GM12865 (cell line): ENCODE results near the gene EIF4H.

ENCODE experiments used
- DNase-seq: peaks from one replicate; pipeline ENCODE4 v3.0.0; 2010; ENCODE audit warnings: low read depth
- H3K4me3 ChIP-seq: 2 replicates; pipeline ENCODE4 v1.5.1; 2011; ENCODE audit warnings: mild to moderate bottlenecking, low read depth, low read length, control low read depth
- TF ChIP-seq, protein P1 (sequence below): IDR thresholded peaks from 2 replicates; pipeline ENCODE4 v1.5.1; 2011; ENCODE audit warnings: low read length, control low read depth, low read depth, inconsistent platforms; ENCODE audit not compliant: insufficient read depth; ENCODE audit errors: missing control alignments

The EIF4H gene

GRCh38 chr7:74138945-74139843, 35.0 kb upstream of the EIF4H start:
- no peak for DNase-seq
- no peak overlapping the region for H3K4me3 ChIP-seq
- TF ChIP-seq, protein P1, sequence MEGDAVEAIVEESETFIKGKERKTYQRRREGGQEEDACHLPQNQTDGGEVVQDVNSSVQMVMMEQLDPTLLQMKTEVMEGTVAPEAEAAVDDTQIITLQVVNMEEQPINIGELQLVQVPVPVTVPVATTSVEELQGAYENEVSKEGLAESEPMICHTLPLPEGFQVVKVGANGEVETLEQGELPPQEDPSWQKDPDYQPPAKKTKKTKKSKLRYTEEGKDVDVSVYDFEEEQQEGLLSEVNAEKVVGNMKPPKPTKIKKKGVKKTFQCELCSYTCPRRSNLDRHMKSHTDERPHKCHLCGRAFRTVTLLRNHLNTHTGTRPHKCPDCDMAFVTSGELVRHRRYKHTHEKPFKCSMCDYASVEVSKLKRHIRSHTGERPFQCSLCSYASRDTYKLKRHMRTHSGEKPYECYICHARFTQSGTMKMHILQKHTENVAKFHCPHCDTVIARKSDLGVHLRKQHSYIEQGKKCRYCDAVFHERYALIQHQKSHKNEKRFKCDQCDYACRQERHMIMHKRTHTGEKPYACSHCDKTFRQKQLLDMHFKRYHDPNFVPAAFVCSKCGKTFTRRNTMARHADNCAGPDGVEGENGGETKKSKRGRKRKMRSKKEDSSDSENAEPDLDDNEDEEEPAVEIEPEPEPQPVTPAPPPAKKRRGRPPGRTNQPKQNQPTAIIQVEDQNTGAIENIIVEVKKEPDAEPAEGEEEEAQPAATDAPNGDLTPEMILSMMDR: no peak

DNA sequence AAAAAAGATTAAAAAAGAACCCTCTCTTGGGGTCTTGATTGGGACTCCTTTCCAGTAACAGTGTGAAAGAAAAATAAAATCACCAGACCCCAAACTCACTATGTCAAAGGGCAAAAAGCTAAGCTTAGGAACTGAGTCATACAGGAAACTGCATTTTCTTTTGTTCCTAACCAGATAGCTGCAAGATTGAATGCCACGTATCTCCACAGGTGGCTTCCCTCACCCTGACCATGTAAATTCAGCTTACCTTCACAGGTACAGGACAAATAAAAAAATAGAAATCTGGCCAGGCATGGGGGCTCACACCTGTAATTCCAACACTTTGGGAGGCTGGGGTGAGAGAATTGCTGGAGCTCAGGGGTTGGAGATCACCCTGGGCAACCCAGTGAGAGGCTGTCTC, 32.5 kb upstream of the EIF4H start:
- no peak overlapping the region for H3K4me3 ChIP-seq
- TF ChIP-seq, protein P1: no peak
- peak; percentile 11 for DNase-seq

- no peak for DNase-seq
- no peak overlapping the region for H3K4me3 ChIP-seq
- TF ChIP-seq, protein P1: no peak
Measured at GRCh38 chr7:74143383-74143782, 30.8 kb upstream of the EIF4H start.

DNA sequence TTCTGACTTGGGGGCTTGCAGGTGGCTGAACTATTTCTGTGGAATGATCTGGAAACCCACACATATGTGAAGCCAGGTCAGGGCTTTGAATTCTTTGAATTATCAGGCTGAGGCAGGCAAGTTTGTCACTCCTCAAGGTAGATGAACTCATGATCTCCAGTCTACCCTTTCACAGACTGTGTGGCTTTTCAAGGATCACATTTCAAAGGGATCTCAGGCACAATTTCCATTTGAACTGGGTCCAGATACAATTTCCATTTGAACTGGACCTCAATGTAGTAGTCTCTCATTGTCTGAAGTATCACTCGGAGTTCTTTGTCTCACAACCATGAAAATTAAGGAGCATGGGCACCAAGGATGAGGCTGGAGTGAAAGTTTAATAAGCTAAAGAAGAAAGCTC, 25.7 kb upstream of the EIF4H start:
- no peak overlapping the region for H3K4me3 ChIP-seq
- TF ChIP-seq, protein P1: no peak
- DNase-seq: no peak

DNA sequence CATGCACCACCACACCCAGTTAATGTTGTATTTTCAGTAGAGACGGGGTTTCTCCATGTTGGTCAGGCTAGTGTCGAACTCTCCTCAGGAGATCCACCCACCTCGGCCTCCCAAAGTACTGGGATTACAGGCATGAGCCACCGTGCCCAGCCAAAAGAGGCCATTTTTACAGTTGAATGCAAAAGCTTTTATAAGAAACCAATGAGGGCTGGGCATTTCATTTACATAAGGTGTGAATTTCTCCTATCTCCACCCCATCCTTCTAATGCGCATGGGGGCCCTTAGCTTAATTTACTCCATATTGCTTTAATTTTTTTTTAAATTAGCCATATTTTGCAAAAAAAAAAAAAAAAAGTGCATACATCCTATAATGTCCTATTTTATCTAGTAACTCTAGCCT, 25.1 kb upstream of the EIF4H start:
- TF ChIP-seq, protein P1: no peak
- H3K4me3 ChIP-seq: no peak overlapping the region
- no peak for DNase-seq

DNA sequence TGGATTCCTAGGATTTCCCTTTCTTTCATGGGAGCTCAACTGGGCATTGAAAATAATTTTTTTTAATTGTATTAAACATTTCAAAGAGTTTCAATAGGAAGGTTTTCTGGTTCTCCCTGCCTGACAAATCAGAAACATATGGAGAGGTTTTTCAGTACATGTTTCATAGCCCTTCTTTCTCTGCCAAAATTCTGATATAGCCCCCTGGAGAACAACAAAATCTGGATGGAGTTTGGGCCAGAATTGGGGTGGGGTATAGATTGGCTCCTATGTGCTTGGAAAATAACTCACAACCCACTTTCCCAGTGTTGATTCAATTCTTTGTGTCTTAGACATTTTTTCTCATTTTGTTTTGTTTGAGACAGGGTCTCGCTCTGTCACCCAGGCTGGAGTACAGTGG, 24.6 kb upstream of the EIF4H start:
- no peak for DNase-seq
- TF ChIP-seq, protein P1: no peak
- no peak overlapping the region for H3K4me3 ChIP-seq

GRCh38 chr7:74153736-74154135, 20.4 kb upstream of the EIF4H start:
- no peak overlapping the region for H3K4me3 ChIP-seq
- TF ChIP-seq, protein P1: no peak
- no peak for DNase-seq
